SU-DHL-6 (cell line): ENCODE data around the gene UROC1.

ENCODE experiments used
- EZH2phosphoT487 ChIP-seq: fragments of 200-600 bp; sonication (generic), shearing (Covaris generic); conservative IDR thresholded peaks from 2 replicates; pipeline ENCODE4 v1.6.1; 2018; ENCODE audit warnings: mild to moderate bottlenecking, antibody characterized with exemption, low read length, moderate library complexity, mixed read lengths
- TF ChIP-seq, protein P1 (sequence below): fragments of 200-600 bp; sonication (generic); IDR thresholded peaks from one replicate; pipeline ENCODE4 v1.5.1; 2017; ENCODE audit warnings: antibody characterized with exemption, mild to moderate bottlenecking, low read length, moderate library complexity; ENCODE audit not compliant: insufficient read depth, poor library complexity, severe bottlenecking

DNA sequence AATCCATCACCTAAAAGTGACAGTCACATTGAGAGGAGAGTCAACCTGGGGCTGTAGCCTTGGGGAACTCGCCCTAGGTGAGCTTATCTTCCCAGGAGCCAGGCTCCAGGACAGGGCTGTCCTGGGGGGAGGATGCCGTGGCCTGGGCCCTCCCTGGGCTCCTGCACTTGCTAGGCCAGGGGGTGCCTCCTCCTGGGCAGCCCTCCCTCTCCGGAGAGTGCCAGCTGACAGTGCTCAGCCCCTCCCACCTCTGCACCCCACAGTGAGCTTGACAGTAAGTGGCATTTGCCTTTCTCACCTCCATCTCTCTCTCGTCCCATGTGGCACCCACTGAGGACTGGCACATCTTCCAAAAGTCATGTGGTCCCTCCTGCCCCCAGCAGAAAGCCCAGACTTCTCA lies 19.1 kb downstream of the UROC1 start:
- TF ChIP-seq, protein P1, sequence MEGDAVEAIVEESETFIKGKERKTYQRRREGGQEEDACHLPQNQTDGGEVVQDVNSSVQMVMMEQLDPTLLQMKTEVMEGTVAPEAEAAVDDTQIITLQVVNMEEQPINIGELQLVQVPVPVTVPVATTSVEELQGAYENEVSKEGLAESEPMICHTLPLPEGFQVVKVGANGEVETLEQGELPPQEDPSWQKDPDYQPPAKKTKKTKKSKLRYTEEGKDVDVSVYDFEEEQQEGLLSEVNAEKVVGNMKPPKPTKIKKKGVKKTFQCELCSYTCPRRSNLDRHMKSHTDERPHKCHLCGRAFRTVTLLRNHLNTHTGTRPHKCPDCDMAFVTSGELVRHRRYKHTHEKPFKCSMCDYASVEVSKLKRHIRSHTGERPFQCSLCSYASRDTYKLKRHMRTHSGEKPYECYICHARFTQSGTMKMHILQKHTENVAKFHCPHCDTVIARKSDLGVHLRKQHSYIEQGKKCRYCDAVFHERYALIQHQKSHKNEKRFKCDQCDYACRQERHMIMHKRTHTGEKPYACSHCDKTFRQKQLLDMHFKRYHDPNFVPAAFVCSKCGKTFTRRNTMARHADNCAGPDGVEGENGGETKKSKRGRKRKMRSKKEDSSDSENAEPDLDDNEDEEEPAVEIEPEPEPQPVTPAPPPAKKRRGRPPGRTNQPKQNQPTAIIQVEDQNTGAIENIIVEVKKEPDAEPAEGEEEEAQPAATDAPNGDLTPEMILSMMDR, result no peak
- no peak for TF ChIP-seq EZH2phosphoT487
